Panc1 (cell line): ENCODE results near the gene KTN1.

ENCODE experiments used
- CTCF ChIP-seq: fragments of 450-650 bp; IDR thresholded peaks from 2 replicates; pipeline ENCODE4 v1.5.1; 2017; ENCODE audit warnings: mild to moderate bottlenecking
- POLR2AphosphoS5 ChIP-seq: IDR thresholded peaks from 2 replicates; pipeline ENCODE4 v1.6.1; 2012; ENCODE audit warnings: mild to moderate bottlenecking, low read depth, low read length, moderate library complexity

- no peak for TF ChIP-seq POLR2AphosphoS5
- no peak for TF ChIP-seq CTCF
Observed at GRCh38 chr14:55718551-55718950, 138.5 kb downstream of the KTN1 start.
